Thoracic aorta (tissue), 2 donors: ENCODE data around the gene DOK3. TPM values are rescaled to one million over a fixed set of nuclear protein-coding genes. Genes with fewer than 3 reads are reported as not detected.
"Not testable (repeated sequence)": the region's sequence is repeated elsewhere in the genome, so short reads cannot be mapped to it uniquely, and the experiment has no call there.

ENCODE experiments used
- ATAC-seq: fragments of 150-250 bp; one replicate; pipeline ENCODE4 v1.8.0; 2017; ENCODE audit warnings: low read depth; ENCODE audit not compliant: insufficient number of reproducible peaks, low FRiP score
- DNase-seq: peaks from one replicate; pipeline ENCODE4 v3.0.0-alpha.2; 2020; ENCODE audit warnings: low spot score
- H3K27ac ChIP-seq, 2 donors: fragments of 200-600 bp; sonication (generic); 1 replicate in 1 of 2; 2 replicates in 1 of 2; pipeline ENCODE4 v1.5.1; 2016; ENCODE audit warnings: mild to moderate bottlenecking in 2 of 2, moderate library complexity in 2 of 2
- H3K27me3 ChIP-seq: fragments of 200-600 bp; sonication (generic); replicated peaks from 2 replicates; pipeline ENCODE4 v1.6.0; 2016; ENCODE audit warnings: mild to moderate bottlenecking; ENCODE audit not compliant: insufficient read depth
- H3K36me3 ChIP-seq: fragments of 200-600 bp; sonication (generic); one replicate; pipeline ENCODE4 v1.5.1; 2016
- H3K4me1 ChIP-seq, 2 donors: fragments of 200-600 bp; sonication (generic); 1 replicate in 1 of 2; 2 replicates in 1 of 2; pipeline versions ENCODE4 v1.5.1 to v1.6.0; 2016; ENCODE audit warnings: low read depth in 2 of 2, mild to moderate bottlenecking in 1 of 2; ENCODE audit not compliant: control insufficient read depth in 1 of 2
- H3K4me3 ChIP-seq: fragments of 200-600 bp; sonication (generic); 2 replicates; pipeline ENCODE4 v1.5.1; 2016; ENCODE audit warnings: mild to moderate bottlenecking
- H3K9me3 ChIP-seq: fragments of 200-600 bp; sonication (generic); 2 replicates; pipeline ENCODE4 v1.5.1; 2016
- total RNA-seq, 2 donors: library from RNA; depleted of rRNA; stranded (reverse); fragments of >200 nt; gene quantifications; one replicate each; pipeline versions ENCODE4 v1.1.0 to v1.2.3, GENCODE V29; 2016
- TF ChIP-seq, protein P1 (sequence below): fragments of 200-600 bp; sonication (generic); IDR thresholded peaks from one replicate; pipeline ENCODE4 v1.5.1; 2019; ENCODE audit warnings: antibody characterized with exemption

Gene DOK3
- total RNA-seq, 2 donors from 2014 or later: 20.5 to 35.6 TPM

DNA sequence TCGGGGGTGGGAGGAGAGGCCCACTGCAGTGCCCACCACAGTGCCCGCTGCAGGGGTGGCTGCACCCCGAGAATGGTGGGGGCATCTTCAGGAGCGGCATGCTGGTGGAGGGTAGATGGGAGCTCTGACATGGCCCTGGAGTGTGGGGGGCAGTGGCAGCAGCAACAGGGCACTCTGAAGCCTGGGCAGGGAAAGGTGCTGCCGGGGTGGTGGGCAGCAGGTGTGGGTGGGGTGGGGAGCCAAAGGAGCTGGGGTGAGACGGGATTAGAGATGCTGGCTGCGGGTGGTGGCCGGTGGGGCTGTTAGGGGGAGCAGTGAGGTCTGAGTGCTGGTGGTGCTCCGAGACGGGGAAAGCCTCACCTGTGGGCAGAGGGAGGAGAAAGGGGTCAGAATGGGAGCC is 26.8 kb upstream of the DOK3 start:
- Histone ChIP-seq H3K36me3 (peaks cover 35% of the 10 kb centered on the region), H3K27me3 (no peaks in the 10 kb centered on the region), H3K9me3 (no peaks in the 10 kb centered on the region), H3K4me3 (no peak overlapping the region), H3K4me1 (peaks cover 42 to 73% of the 10 kb centered on the region in 2 donors), H3K27ac (peak overlapping the region; percentile 79 to 88)
- TF ChIP-seq, protein P1, sequence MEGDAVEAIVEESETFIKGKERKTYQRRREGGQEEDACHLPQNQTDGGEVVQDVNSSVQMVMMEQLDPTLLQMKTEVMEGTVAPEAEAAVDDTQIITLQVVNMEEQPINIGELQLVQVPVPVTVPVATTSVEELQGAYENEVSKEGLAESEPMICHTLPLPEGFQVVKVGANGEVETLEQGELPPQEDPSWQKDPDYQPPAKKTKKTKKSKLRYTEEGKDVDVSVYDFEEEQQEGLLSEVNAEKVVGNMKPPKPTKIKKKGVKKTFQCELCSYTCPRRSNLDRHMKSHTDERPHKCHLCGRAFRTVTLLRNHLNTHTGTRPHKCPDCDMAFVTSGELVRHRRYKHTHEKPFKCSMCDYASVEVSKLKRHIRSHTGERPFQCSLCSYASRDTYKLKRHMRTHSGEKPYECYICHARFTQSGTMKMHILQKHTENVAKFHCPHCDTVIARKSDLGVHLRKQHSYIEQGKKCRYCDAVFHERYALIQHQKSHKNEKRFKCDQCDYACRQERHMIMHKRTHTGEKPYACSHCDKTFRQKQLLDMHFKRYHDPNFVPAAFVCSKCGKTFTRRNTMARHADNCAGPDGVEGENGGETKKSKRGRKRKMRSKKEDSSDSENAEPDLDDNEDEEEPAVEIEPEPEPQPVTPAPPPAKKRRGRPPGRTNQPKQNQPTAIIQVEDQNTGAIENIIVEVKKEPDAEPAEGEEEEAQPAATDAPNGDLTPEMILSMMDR: no peak
- ATAC-seq (no peak), DNase-seq (no peak)

GRCh38 chr5:177535125-177535524 is 25.5 kb upstream of the DOK3 start:
- no peaks in the 10 kb centered on the region for H3K27me3 ChIP-seq
- peaks cover 47% of the 10 kb centered on the region for H3K36me3 ChIP-seq
- peaks cover 42 to 61% of the 10 kb centered on the region in 2 donors for H3K4me1 ChIP-seq
- TF ChIP-seq, protein P1: no peak
- H3K4me3 ChIP-seq: no peak overlapping the region
- H3K9me3 ChIP-seq: no peaks in the 10 kb centered on the region
- ATAC-seq (no peak), DNase-seq (no peak)
- peak overlapping the region; percentile 35 to 51 for H3K27ac ChIP-seq

- not testable (repeated sequence) for ATAC-seq, H3K27me3 ChIP-seq, H3K9me3 ChIP-seq, H3K4me3 ChIP-seq, DNase-seq
- H3K36me3 ChIP-seq: peaks cover 53% of the 10 kb centered on the region
- peak overlapping the region; percentile 35 to 51 for H3K27ac ChIP-seq
- H3K4me1 ChIP-seq: peaks cover 41 to 54% of the 10 kb centered on the region in 2 donors
Observed at GRCh38 chr5:177534433-177534832, 24.8 kb upstream of the DOK3 start.

- ATAC-seq (no peak), DNase-seq (no peak)
- Histone ChIP-seq H3K36me3 (peaks cover 59% of the 10 kb centered on the region), H3K27ac (no peak overlapping the region), H3K4me3 (no peak overlapping the region), H3K27me3 (no peaks in the 10 kb centered on the region), H3K4me1 (peaks cover 14 to 25% of the 10 kb centered on the region in 2 donors), H3K9me3 (no peaks in the 10 kb centered on the region)
- TF ChIP-seq, protein P1: no peak
Observed at GRCh38 chr5:177531209-177531940, 21.7 kb upstream of the DOK3 start.

DNA sequence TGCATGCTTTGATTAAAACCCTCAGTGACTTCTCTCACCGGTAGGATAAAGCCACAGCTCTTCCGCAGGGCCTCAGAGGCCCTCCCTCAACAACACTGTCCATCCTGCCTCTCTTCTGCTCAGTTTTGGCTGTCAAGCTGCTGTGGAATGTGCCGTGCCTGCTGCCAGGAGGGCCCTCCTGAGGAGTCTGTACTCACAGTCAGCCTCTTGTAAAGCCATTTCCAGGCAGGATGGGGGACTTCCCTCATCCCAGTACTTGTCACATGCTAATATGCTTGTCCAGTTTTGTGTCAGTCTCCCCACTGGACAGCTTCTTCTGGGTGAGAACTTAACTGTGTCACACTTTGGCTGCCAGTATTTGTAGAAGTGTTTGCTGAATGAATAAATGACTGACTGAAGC is 21.0 kb upstream of the DOK3 start:
- ATAC-seq (no peak), DNase-seq (no peak)
- H3K4me1 ChIP-seq: peaks cover 7 to 18% of the 10 kb centered on the region in 2 donors
- H3K27ac ChIP-seq: no peak overlapping the region
- no peaks in the 10 kb centered on the region for H3K9me3 ChIP-seq
- H3K36me3 ChIP-seq: peaks cover 62% of the 10 kb centered on the region
- no peaks in the 10 kb centered on the region for H3K27me3 ChIP-seq
- TF ChIP-seq, protein P1: no peak
- H3K4me3 ChIP-seq: no peak overlapping the region
